Osteocyte (in vitro differentiated cells): ENCODE measurements around the gene PAPPA2. TPM values are rescaled to one million over a fixed set of nuclear protein-coding genes. Genes with fewer than 3 reads are reported as not detected.

ENCODE experiments used
- DNase-seq: peaks from one replicate; pipeline ENCODE4 v3.0.0; 2021; ENCODE audit warnings: mixed read lengths; ENCODE audit not compliant: unreplicated experiment; ENCODE audit errors: extremely low spot score
- H3K27ac Mint-ChIP-seq: one replicate; pipeline ENCODE4 v1.8.0; 2021; ENCODE audit warnings: mild to moderate bottlenecking, mixed read lengths; ENCODE audit not compliant: unreplicated experiment
- H3K27me3 Mint-ChIP-seq: one replicate; pipeline ENCODE4 v1.8.0; 2021; ENCODE audit warnings: mixed read lengths; ENCODE audit not compliant: unreplicated experiment
- H3K36me3 Mint-ChIP-seq: one replicate; pipeline ENCODE4 v1.8.0; 2021; ENCODE audit warnings: mixed read lengths; ENCODE audit not compliant: unreplicated experiment
- H3K4me1 Mint-ChIP-seq: one replicate; pipeline ENCODE4 v1.8.0; 2021; ENCODE audit warnings: mixed read lengths; ENCODE audit not compliant: unreplicated experiment
- H3K4me3 Mint-ChIP-seq: one replicate; pipeline ENCODE4 v1.8.0; 2021; ENCODE audit warnings: mild to moderate bottlenecking, moderate library complexity, mixed read lengths; ENCODE audit not compliant: unreplicated experiment
- H3K9me3 Mint-ChIP-seq: one replicate; pipeline ENCODE4 v1.8.0; 2021; ENCODE audit warnings: mixed read lengths; ENCODE audit not compliant: unreplicated experiment
- CTCF ChIP-seq: fragments of 200-600 bp; sonication (generic); IDR thresholded peaks from 2 replicates; pipeline ENCODE4 v1.5.0; 2021; ENCODE audit warnings: antibody characterized with exemption, mild to moderate bottlenecking, moderate library complexity
- total RNA-seq: library from RNA; stranded (reverse); gene quantifications from 2 replicates; pipeline ENCODE4 v1.2.1, GENCODE V29; 2021

Gene PAPPA2
- total RNA-seq, 1 donor from 2014 or later, result 0.35 TPM

- H3K27ac Mint-ChIP-seq, result no peak overlapping the region
- peaks cover 6% of the 10 kb centered on the region for H3K27me3 Mint-ChIP-seq
- no peak overlapping the region for H3K4me3 Mint-ChIP-seq
- no peaks in the 10 kb centered on the region for H3K4me1 Mint-ChIP-seq
- no peak for DNase-seq
- no peaks in the 10 kb centered on the region for H3K9me3 Mint-ChIP-seq
- TF ChIP-seq CTCF, result no peak
- H3K36me3 Mint-ChIP-seq, result no peaks in the 10 kb centered on the region
These were observed 375.5 kb downstream of the PAPPA2 start for GRCh38 chr1:176838276-176838995.

- no peak for TF ChIP-seq CTCF
- peaks cover 6% of the 10 kb centered on the region for H3K27me3 Mint-ChIP-seq
- no peaks in the 10 kb centered on the region for H3K36me3 Mint-ChIP-seq
- H3K4me3 Mint-ChIP-seq, result no peak overlapping the region
- no peak for DNase-seq
- no peaks in the 10 kb centered on the region for H3K4me1 Mint-ChIP-seq
- H3K9me3 Mint-ChIP-seq, result no peaks in the 10 kb centered on the region
- no peak overlapping the region for H3K27ac Mint-ChIP-seq
These were observed 376.2 kb downstream of the PAPPA2 start for GRCh38 chr1:176839216-176839615.

GRCh38 chr1:176841238-176841637 lies 378.3 kb downstream of the PAPPA2 start:
- Mint-ChIP-seq H3K4me1 (no peaks in the 10 kb centered on the region), H3K9me3 (no peaks in the 10 kb centered on the region), H3K36me3 (no peaks in the 10 kb centered on the region), H3K27ac (no peak overlapping the region), H3K4me3 (no peak overlapping the region), H3K27me3 (peaks cover 6% of the 10 kb centered on the region)
- no peak for TF ChIP-seq CTCF
- no peak for DNase-seq

GRCh38 chr1:176843352-176844297 lies 380.6 kb downstream of the PAPPA2 start:
- no peak overlapping the region for H3K4me3 Mint-ChIP-seq
- no peak overlapping the region for H3K27ac Mint-ChIP-seq
- H3K9me3 Mint-ChIP-seq, result no peaks in the 10 kb centered on the region
- peaks cover 6% of the 10 kb centered on the region for H3K27me3 Mint-ChIP-seq
- DNase-seq, result no peak
- H3K4me1 Mint-ChIP-seq, result no peaks in the 10 kb centered on the region
- H3K36me3 Mint-ChIP-seq, result no peaks in the 10 kb centered on the region
- TF ChIP-seq CTCF, result peak; percentile 52

- no peaks in the 10 kb centered on the region for H3K4me1 Mint-ChIP-seq
- H3K4me3 Mint-ChIP-seq, result no peak overlapping the region
- H3K9me3 Mint-ChIP-seq, result no peaks in the 10 kb centered on the region
- DNase-seq, result no peak
- H3K27ac Mint-ChIP-seq, result no peak overlapping the region
- H3K27me3 Mint-ChIP-seq, result peaks cover 3% of the 10 kb centered on the region
- no peak for TF ChIP-seq CTCF
- H3K36me3 Mint-ChIP-seq, result no peaks in the 10 kb centered on the region
These were observed 384.1 kb downstream of the PAPPA2 start for GRCh38 chr1:176847052-176847451.
